Small intestine (tissue), 7 donors: ENCODE data around the gene TM6SF1. TPM values are rescaled to one million over a fixed set of nuclear protein-coding genes. Genes with fewer than 3 reads are reported as not detected.
"Not testable (repeated sequence)": the region's sequence is repeated elsewhere in the genome, so short reads cannot be mapped to it uniquely, and the experiment has no call there.

Experiments
- DNase-seq, 2 donors: peaks; one replicate each; pipeline versions ENCODE4 v3.0.0 to v3.0.0-alpha.2; 2013
- FAIRE-seq: peaks from 2 replicates; lab custom pipeline; 2012; peaks lifted over from hg19 to GRCh38; lab: Jason Lieb, UNC
- H3K27ac ChIP-seq, 3 donors: one replicate each; pipeline ENCODE4 v1.5.1; 2013; ENCODE audit warnings: low read length in 2 of 3, mild to moderate bottlenecking in 2 of 3, control low read depth in 1 of 3, inconsistent platforms in 1 of 3, low read depth in 1 of 3, moderate library complexity in 1 of 3
- H3K27me3 ChIP-seq, 3 donors: one replicate each; pipeline ENCODE4 v1.6.1; 2013; ENCODE audit warnings: low read length in 3 of 3, inconsistent platforms in 1 of 3; ENCODE audit not compliant: control insufficient read depth in 3 of 3, insufficient read depth in 3 of 3
- H3K36me3 ChIP-seq, 3 donors: one replicate each; pipeline ENCODE4 v1.6.1; 2013; ENCODE audit warnings: low read length in 3 of 3, inconsistent platforms in 1 of 3, low read depth in 1 of 3, mild to moderate bottlenecking in 1 of 3, moderate library complexity in 1 of 3; ENCODE audit not compliant: control insufficient read depth in 3 of 3, insufficient read depth in 2 of 3
- H3K4me1 ChIP-seq, 3 donors: one replicate each; pipeline ENCODE4 v1.6.1; 2013; ENCODE audit warnings: low read length in 2 of 3, inconsistent platforms in 1 of 3, low read depth in 1 of 3, mild to moderate bottlenecking in 1 of 3, moderate library complexity in 1 of 3; ENCODE audit not compliant: control insufficient read depth in 3 of 3, insufficient read depth in 2 of 3
- H3K4me3 ChIP-seq, 3 donors: one replicate each; pipeline ENCODE4 v1.5.1; 2013; ENCODE audit warnings: low read length in 3 of 3, control low read depth in 1 of 3, inconsistent platforms in 1 of 3, low read depth in 1 of 3, mild to moderate bottlenecking in 1 of 3, moderate library complexity in 1 of 3
- H3K9me3 ChIP-seq, 2 donors: one replicate each; pipeline ENCODE4 v1.6.1; 2013; ENCODE audit warnings: low read depth in 1 of 2, low read length in 1 of 2; ENCODE audit not compliant: control insufficient read depth in 2 of 2, insufficient read depth in 1 of 2
- WGBS, 3 donors: extraction: QIAGEN DNeasy Blood & Tissue Kit; methylation state at CpG; one replicate each; pipeline ENCODE4 v1.1.7; 2013; 5-methylcytosine and 5-hydroxymethylcytosine counted together
- polyA plus RNA-seq, 4 donors: library from polyadenylated mRNA; stranded (reverse) in 3 of 4; unstranded in 1 of 4; fragments of 200-250 nt in 3 of 4; fragments of 120-200 nt in 1 of 4; gene quantifications; one replicate each; pipeline versions ENCODE4 v1.2.1 to v1.2.3, GENCODE V29; 2013
- donor health status: healthy with polysubstance abuse.
- donor health status: control.
- donor health status: control.
- donor health status: Bipolar disorder and iron deficiency.
- donor health status: healthy.

Gene TM6SF1
- polyA plus RNA-seq, 4 donors, result 0.45 to 4.7 (median 1.3) TPM

DNA sequence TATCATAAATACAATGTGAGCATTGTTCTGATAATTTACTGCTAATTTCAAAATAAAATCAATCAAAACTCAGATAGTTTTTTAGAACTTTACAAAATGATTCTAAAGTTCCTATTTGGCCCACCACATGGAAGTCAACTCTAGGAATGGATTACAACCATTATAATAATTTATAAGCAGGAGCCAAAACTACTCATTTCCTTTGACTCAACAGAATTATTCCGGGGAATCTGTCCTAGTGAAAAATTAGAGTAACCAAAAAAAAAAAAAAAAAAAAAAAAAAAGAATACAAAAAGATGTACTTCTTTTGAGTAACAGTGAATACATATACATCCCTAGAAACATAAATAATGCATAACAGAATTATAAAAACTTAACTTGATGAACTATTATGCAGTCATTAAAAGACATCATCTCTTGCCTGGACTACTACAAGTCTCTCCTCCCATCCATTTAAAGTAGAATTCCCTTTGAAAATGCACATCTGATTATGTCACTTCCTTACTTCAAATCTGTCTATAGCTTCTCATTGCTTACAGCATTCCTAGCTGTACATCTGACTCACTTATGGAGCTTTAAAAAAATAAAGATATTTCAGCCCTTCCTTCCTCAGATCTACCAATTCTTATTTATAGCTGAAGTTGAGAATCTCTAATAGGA lies 56.8 kb downstream of the TM6SF1 start:
- Histone ChIP-seq H3K27me3 (no peaks in the 10 kb centered on the region), H3K9me3 (peaks cover 0 to 19% of the 10 kb centered on the region in 2 donors), H3K27ac (no peak overlapping the region), H3K36me3 (no peaks in the 10 kb centered on the region), H3K4me1 (no peaks in the 10 kb centered on the region), H3K4me3 (no peak overlapping the region)
- WGBS, 3 donors, result 83 to 100% (median 95%) methylated on average over 1 of the region's 1 CpG
- no peak for DNase-seq
- no peak for FAIRE-seq

DNA sequence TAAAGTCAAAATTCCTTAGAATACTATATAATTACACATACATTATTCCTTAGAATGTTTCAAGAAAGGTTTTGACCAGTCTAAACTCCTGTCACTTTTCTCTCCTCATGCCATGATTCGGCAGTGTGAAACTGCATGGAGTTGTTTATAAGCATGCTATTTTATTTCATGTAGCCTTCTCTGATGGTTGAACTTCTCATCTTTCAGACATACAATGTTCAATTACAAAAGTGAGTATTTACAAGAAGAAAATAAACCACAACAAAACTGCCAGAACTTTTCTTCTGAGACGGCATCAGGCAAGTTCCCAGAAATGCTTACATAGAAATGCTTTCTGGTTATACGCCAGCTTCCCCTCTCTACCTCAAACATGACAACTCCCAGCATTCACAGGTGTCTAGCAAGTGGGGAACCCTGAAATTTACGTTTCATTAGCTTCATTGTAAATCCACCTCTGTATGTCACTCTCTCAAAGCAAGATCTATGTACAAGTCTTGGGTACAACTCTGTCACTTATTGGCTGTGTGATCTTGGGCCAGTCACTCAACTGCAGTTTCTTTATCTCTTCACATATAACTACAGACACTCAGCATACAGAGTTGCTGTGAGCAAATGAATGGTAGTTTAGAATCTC lies 57.4 kb downstream of the TM6SF1 start:
- FAIRE-seq (no peak), DNase-seq (no peak)
- Histone ChIP-seq H3K4me3 (no peak overlapping the region), H3K9me3 (peaks cover 0 to 23% of the 10 kb centered on the region in 2 donors), H3K27me3 (no peaks in the 10 kb centered on the region), H3K27ac (no peak overlapping the region), H3K4me1 (no peaks in the 10 kb centered on the region), H3K36me3 (no peaks in the 10 kb centered on the region)
- 68 to 79% (median 74%) methylated on average over 4 of the region's 4 CpGs for WGBS, 3 donors

DNA sequence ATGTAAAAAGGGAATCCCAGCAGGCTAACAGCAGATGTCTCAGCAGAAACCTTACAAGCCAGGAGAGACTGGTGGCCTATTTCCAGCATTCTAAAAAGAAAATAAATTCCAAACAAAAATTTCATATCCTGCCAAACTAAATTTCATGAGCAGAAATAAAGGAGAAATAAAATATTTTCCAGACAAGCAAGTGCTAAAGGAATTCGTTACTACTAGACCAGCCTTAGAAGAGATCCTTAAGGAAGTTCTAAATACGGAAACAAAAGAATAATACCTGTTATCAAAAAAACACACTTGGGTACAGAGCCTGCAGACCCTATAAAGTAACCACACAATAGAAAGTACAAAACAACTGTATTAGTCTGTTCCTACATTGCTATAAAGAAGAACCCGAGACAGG lies 58.8 kb downstream of the TM6SF1 start:
- WGBS, 3 donors, result 89 to 95% (median 94%) methylated on average over 3 of the region's 3 CpGs
- FAIRE-seq, result no peak
- Histone ChIP-seq H3K9me3 (peaks cover 0 to 25% of the 10 kb centered on the region in 2 donors), H3K4me1 (no peaks in the 10 kb centered on the region), H3K27ac (no peak overlapping the region), H3K36me3 (no peaks in the 10 kb centered on the region), H3K27me3 (no peaks in the 10 kb centered on the region), H3K4me3 (no peak overlapping the region)
- no peak for DNase-seq

DNA sequence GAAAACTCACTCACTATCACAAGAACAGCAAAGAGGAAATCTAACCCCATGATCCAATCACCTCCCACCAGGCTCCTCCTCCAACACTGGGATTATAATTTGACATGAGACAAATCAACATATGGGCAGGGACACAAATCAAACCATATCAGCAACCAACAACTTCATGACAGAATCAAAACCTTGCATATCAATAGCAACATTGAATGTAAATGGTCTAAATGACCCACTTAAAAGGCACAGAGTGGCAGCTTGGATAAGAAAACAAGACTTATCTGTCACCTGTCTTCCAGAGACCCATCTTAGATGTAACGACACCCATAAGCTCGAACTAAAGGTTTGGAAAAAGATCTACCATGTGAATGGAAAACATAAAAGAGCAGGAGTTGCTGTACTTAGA lies 59.4 kb downstream of the TM6SF1 start:
- no peak overlapping the region for H3K27ac ChIP-seq
- no peak overlapping the region for H3K4me3 ChIP-seq
- FAIRE-seq, result no peak
- WGBS, 3 donors, result 86 to 91% (median 90%) methylated on average over 2 of the region's 2 CpGs
- no peaks in the 10 kb centered on the region for H3K4me1 ChIP-seq
- no peak for DNase-seq
- no peaks in the 10 kb centered on the region for H3K36me3 ChIP-seq
- H3K27me3 ChIP-seq, result no peaks in the 10 kb centered on the region
- H3K9me3 ChIP-seq, result peaks cover 0 to 25% of the 10 kb centered on the region in 2 donors

DNA sequence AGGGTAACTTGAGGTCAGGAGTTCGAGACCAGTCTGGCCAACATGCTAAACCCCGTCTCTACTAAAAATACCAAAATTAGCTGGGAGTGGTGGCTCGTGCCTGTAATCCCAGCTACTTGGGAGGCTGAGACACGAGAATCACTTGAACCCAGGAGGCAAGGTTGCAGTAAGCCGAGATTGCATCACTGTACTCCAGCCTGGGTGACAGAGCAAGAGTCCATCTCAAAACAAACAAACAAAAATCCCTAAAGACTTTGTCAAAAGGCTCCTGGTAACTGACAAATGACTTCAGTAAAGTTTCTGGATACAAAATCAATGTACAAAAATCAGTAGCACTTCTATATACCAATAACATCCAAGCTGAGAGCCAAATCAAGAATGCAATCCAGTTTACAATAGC lies 62.1 kb downstream of the TM6SF1 start:
- H3K4me3 ChIP-seq, H3K36me3 ChIP-seq, DNase-seq, H3K27me3 ChIP-seq, FAIRE-seq, H3K27ac ChIP-seq, H3K4me1 ChIP-seq: not testable (repeated sequence)
- 83 to 94% (median 92%) methylated on average over 5 of the region's 5 CpGs for WGBS, 3 donors
- peaks cover 0 to 25% of the 10 kb centered on the region in 2 donors for H3K9me3 ChIP-seq

DNA sequence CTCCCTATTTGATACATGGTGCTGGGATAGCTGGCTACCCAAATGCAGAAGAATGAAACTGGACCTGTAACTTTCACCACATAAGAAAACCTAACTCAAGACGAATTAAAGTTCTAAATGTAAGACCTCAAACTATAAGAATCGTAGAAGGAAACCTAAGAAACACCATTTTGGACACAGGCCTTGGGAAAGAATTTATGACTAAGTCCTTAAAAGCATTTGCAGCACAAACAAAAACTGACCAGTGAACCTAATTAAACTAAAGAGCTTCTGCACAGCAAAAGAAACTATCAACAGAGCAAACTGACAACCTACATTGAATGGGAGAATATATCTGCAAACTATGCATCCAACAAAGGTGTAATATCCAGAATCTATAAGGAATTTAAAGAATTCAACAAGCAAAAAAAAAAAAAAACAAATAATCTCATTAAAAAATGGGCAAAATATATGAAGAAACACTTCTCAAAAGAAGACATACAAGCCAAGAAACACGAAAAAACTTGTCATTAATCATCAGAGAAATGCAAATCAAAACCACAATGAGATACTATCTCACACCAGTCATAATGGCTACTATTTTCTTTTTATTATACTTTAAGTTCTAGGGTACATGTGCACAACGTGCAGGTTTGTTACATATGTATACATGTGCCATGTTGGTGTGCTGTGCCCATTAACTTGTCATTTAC lies 63.2 kb downstream of the TM6SF1 start:
- H3K27me3 ChIP-seq, result no peaks in the 10 kb centered on the region
- no peak overlapping the region for H3K4me3 ChIP-seq
- H3K9me3 ChIP-seq, result peaks cover 0 to 16% of the 10 kb centered on the region in 2 donors
- no peaks in the 10 kb centered on the region for H3K36me3 ChIP-seq
- DNase-seq (no peak), FAIRE-seq (no peak)
- H3K4me1 ChIP-seq, result no peaks in the 10 kb centered on the region
- no peak overlapping the region for H3K27ac ChIP-seq
- WGBS, 3 donors, result 57 to 83% (median 67%) methylated on average over 4 of the region's 4 CpGs

DNA sequence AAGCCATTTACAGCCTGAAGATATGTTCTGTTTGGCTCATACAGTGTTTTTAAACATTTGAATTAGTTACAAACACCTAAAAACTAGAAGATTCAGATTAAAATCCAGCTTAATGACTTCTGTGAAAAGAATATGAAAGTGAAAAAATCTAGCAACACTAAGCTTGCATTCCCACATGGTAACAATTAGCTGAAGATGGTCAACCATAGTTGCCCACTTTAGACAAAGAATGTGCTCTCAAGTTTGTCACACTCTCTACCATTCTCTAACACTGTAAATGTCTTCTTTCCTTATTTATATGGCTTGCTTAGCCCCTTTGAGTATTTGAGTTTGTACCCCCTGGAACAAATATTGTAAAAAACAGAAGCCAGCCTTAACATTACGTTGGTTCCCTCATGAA lies 67.4 kb downstream of the TM6SF1 start:
- Histone ChIP-seq H3K4me1 (no peaks in the 10 kb centered on the region), H3K27me3 (no peaks in the 10 kb centered on the region), H3K27ac (no peak overlapping the region), H3K9me3 (peaks cover 0 to 2% of the 10 kb centered on the region in 2 donors), H3K4me3 (no peak overlapping the region), H3K36me3 (no peaks in the 10 kb centered on the region)
- no peak for DNase-seq
- 83 to 88% (median 85%) methylated on average over 1 of the region's 1 CpG for WGBS, 3 donors
- no peak for FAIRE-seq

DNA sequence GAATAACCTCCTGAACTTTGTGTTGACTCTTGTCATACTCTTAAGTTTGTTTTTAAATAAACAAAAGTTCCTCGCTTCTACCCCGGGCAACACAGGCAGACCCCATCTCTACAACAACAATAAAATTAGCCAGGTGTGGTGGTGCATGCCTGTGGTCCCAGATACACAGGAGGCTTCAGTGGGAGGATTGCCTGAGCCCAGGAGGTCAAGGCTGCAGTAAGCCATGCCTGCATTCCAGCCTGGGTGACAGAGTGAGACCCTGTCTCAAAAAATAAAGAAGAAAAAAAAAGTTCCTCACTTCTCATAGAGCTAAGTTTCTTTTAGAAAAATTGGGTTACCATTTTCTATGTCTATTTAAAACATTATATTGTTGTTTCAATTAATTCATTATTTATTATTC lies 70.9 kb downstream of the TM6SF1 start:
- H3K4me1 ChIP-seq, result no peaks in the 10 kb centered on the region
- WGBS, 3 donors, result 64 to 89% (median 69%) methylated on average over 2 of the region's 2 CpGs
- no peaks in the 10 kb centered on the region for H3K9me3 ChIP-seq
- FAIRE-seq, result no peak
- no peak overlapping the region for H3K4me3 ChIP-seq
- no peak for DNase-seq
- no peaks in the 10 kb centered on the region for H3K27me3 ChIP-seq
- no peak overlapping the region for H3K27ac ChIP-seq
- no peaks in the 10 kb centered on the region for H3K36me3 ChIP-seq
